ENCODE data around the gene DPP7. TPM values are rescaled to one million over a fixed set of nuclear protein-coding genes. Genes with fewer than 3 reads are reported as not detected.

DPP7 gene
- total and polyA plus RNA-seq, 2 of the 8 experiments (the other 6 are each of a cell fraction or from before 2014, with no cell fraction given) = 21.2 to 26.8 TPM

- TF ChIP-seq CHD7 (IDR thresholded peaks at IDR 0.05; ENCODE audit: insufficient replicate concordance, low read length) (no peak), SAP30 (IDR thresholded peaks at IDR 0.05; ENCODE audit: insufficient read depth, insufficient replicate concordance, low read length) (no peak), GTF2F1 (IDR thresholded peaks at IDR 0.05; ENCODE audit: borderline replicate concordance, low read depth, low read length) (no peak), SP2 (IDR thresholded peaks at IDR 0.05; ENCODE audit: low read length) (no peak), MAX (IDR thresholded peaks at IDR 0.05) (no peak), HDAC6 (IDR thresholded peaks at IDR 0.05; ENCODE audit: low read depth, low read length) (no peak), SRF (IDR thresholded peaks at IDR 0.05; ENCODE audit: low read depth, low read length) (no peak), TBP (IDR thresholded peaks at IDR 0.05; ENCODE audit: low read depth, low read length) (no peak), HDAC2 (IDR thresholded peaks at IDR 0.05; ENCODE audit: borderline replicate concordance in 1 of 2, low read depth in 2 of 2, low read length in 2 of 2) (no peak), KDM4A (IDR thresholded peaks at IDR 0.05; ENCODE audit: low read depth, low read length, severe bottlenecking) (no peak)
Measured at GRCh38 chr9:137141050-137141810, 26.7 kb upstream of the DPP7 start (continued).
